HG03354 (cell line): ENCODE data around the gene SSNA1.

Experiments used
- ATAC-seq: cut with Tn5 transposase; IDR thresholded peaks from one replicate; pipeline ENCODE4 v1.9.1; 2021; ENCODE audit warnings: mild to moderate bottlenecking; ENCODE audit not compliant: unreplicated experiment, poor library complexity, severe bottlenecking

The SSNA1 gene

GRCh38 chr9:137178939-137179630, 9.4 kb upstream of the SSNA1 start:
- ATAC-seq = no peak

GRCh38 chr9:137179761-137180160, 8.7 kb upstream of the SSNA1 start:
- no peak for ATAC-seq

GRCh38 chr9:137180491-137180890, 8.0 kb upstream of the SSNA1 start:
- ATAC-seq = no peak

GRCh38 chr9:137181680-137182079, 6.8 kb upstream of the SSNA1 start:
- ATAC-seq = no peak

- no peak for ATAC-seq
Measured at GRCh38 chr9:137182836-137183235, 5.6 kb upstream of the SSNA1 start.

- ATAC-seq = no peak
Measured at GRCh38 chr9:137183980-137184595, 4.4 kb upstream of the SSNA1 start.

GRCh38 chr9:137184881-137185660, 3.4 kb upstream of the SSNA1 start:
- ATAC-seq = no peak

- no peak for ATAC-seq
Measured at GRCh38 chr9:137185921-137186320, 2.6 kb upstream of the SSNA1 start.

GRCh38 chr9:137186385-137186784, 2.1 kb upstream of the SSNA1 start:
- ATAC-seq = no peak

- no peak for ATAC-seq
Measured at GRCh38 chr9:137187386-137187785, 1.1 kb upstream of the SSNA1 start.

- ATAC-seq = no peak
Measured at GRCh38 chr9:137188086-137188489, 388 bp upstream of the SSNA1 start.

- ATAC-seq = no peak
Measured at GRCh38 chr9:137189297-137190295, 1.1 kb downstream of the SSNA1 start.

GRCh38 chr9:137190315-137190856, 1.9 kb downstream of the SSNA1 start:
- ATAC-seq = no peak

GRCh38 chr9:137191245-137191644, 2.8 kb downstream of the SSNA1 start:
- ATAC-seq = no peak

- ATAC-seq = no peak
Measured at GRCh38 chr9:137191691-137192447, 3.4 kb downstream of the SSNA1 start.

GRCh38 chr9:137192448-137192780, 3.9 kb downstream of the SSNA1 start:
- ATAC-seq = no peak

- ATAC-seq = no peak
Measured at GRCh38 chr9:137192859-137193258, 4.4 kb downstream of the SSNA1 start.

- no peak for ATAC-seq
Measured at GRCh38 chr9:137193771-137194170, 5.3 kb downstream of the SSNA1 start.

- no peak for ATAC-seq
Measured at GRCh38 chr9:137194388-137194787, 5.9 kb downstream of the SSNA1 start.
